Measurements from ENCODE around the gene SLC22A25.

GRCh38 chr11:63262547-63262946, 19.1 kb upstream of the SLC22A25 start:
- no peak for TF ChIP-seq CTCF (IDR thresholded peaks at IDR 0.05)
- TF ChIP-seq POLR2A (IDR thresholded peaks at IDR 0.05) = no peak
- TF ChIP-seq EP300 (IDR thresholded peaks at IDR 0.05) = no peak
- TF ChIP-seq POLR2AphosphoS5 (IDR thresholded peaks at IDR 0.05) = no peak

All from stomach (tissue), 4 donors.